GM12891 (cell line): ENCODE measurements around the gene FOXA3.

ENCODE experiments used
- POLR2A ChIP-seq: IDR thresholded peaks from 2 replicates; pipeline ENCODE4 v1.6.1; 2011; ENCODE audit warnings: low read depth, low read length, control low read depth
- POLR2AphosphoS5 ChIP-seq: IDR thresholded peaks from 2 replicates; pipeline ENCODE4 v1.6.1; 2011; ENCODE audit warnings: low read depth, low read length, control low read depth
- POU2F2 ChIP-seq: IDR thresholded peaks from 2 replicates; pipeline ENCODE4 v1.6.1; 2011; ENCODE audit warnings: low read depth, mild to moderate bottlenecking, control low read depth, low read length, moderate library complexity
- SPI1 ChIP-seq: IDR thresholded peaks from 2 replicates; pipeline ENCODE4 v1.6.1; 2011; ENCODE audit warnings: low read depth, low read length, control low read depth
- TAF1 ChIP-seq: IDR thresholded peaks from 2 replicates; pipeline ENCODE4 v1.6.1; 2011; ENCODE audit warnings: low read depth, low read length, control low read depth

DNA sequence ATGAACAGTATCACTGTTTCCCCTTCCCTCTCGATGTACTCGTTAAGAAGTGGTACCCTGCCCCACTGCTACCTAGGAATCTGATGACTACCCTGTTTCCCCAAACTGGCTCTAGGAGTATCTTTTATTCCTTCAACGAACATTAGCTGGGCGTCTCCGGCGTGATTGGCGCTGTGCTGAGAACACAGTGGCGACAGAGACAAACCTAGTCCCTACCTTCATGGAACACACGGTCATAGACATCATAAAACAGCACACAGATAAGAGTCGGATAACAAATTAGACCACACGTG lies 1.9 kb upstream of the FOXA3 start:
- TF ChIP-seq POLR2A (no peak), SPI1 (no peak), POLR2AphosphoS5 (no peak), TAF1 (no peak), POU2F2 (no peak)
